PC-3 (cell line): ENCODE data around the gene GALNT10.

Experiments
- EZH2 ChIP-seq: fragments of 300-600 bp; sonication (generic); IDR thresholded peaks from one replicate; pipeline ENCODE4 v1.6.1; 2017; ENCODE audit warnings: antibody characterized with exemption, mild to moderate bottlenecking, low read length; ENCODE audit not compliant: unreplicated experiment
- TF ChIP-seq, protein P1 (sequence below): fragments of 300-600 bp; sonication (generic); conservative IDR thresholded peaks from 2 replicates; pipeline ENCODE4 v1.5.1; 2017; ENCODE audit warnings: antibody characterized with exemption, low read depth, mild to moderate bottlenecking, low read length

DNA sequence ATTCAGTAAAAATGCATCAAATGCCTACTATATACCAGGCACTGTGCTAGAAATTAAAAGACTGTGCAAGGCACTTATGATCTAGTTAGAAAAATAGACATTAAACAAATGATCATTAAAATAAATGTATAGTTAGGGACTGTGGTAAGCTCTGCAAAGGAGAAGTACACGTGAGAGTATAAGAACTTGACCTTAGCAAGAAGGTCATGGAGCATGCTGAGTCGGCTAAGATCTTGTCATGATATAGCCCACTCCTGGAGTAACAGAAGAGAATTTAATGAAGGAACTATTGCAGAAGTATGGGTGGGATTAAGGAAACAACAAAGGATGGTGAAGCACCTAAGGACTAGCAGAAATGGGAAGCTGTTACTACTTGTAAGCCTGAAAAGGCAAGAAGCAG is 231.8 kb downstream of the GALNT10 start:
- TF ChIP-seq, protein P1, sequence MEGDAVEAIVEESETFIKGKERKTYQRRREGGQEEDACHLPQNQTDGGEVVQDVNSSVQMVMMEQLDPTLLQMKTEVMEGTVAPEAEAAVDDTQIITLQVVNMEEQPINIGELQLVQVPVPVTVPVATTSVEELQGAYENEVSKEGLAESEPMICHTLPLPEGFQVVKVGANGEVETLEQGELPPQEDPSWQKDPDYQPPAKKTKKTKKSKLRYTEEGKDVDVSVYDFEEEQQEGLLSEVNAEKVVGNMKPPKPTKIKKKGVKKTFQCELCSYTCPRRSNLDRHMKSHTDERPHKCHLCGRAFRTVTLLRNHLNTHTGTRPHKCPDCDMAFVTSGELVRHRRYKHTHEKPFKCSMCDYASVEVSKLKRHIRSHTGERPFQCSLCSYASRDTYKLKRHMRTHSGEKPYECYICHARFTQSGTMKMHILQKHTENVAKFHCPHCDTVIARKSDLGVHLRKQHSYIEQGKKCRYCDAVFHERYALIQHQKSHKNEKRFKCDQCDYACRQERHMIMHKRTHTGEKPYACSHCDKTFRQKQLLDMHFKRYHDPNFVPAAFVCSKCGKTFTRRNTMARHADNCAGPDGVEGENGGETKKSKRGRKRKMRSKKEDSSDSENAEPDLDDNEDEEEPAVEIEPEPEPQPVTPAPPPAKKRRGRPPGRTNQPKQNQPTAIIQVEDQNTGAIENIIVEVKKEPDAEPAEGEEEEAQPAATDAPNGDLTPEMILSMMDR, result no peak
- TF ChIP-seq EZH2, result no peak
